ENCODE data around the gene CYP4B1. TPM values are rescaled to one million over a fixed set of nuclear protein-coding genes. Genes with fewer than 3 reads are reported as not detected.

The CYP4B1 gene
- total RNA-seq, 1 experiment from 2014 or later, result not detected

DNA sequence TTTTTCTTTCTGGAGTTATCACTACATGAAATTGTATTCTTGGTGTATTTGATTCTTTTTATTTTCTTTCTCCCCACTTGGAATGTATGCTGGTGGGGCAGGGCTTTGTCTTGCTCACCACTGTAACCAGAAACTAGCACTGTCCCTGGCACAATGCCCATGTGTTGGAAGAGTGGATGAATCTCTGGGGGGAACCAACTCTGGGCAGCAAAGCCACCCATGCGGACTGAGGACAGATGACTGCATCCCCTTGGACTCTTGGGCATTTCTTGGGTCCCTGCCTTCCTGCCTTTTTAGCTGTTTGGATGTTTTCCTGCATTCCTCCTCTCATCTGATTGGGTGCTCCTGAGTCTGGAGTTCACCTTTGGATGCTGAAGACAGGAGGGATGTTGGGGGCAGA is 6.1 kb downstream of the CYP4B1 start:
- H3K4me1 ChIP-seq, result no peaks in the 10 kb centered on the region
- H3K27me3 ChIP-seq, result no peaks in the 10 kb centered on the region
- no peak for DNase-seq
- H3K36me3 ChIP-seq, result no peaks in the 10 kb centered on the region
- no peak overlapping the region for H3K27ac ChIP-seq
- H3K4me3 ChIP-seq, result no peak overlapping the region
- H3K9me3 ChIP-seq (replicated peaks), result no peaks in the 10 kb centered on the region

GRCh38 chr1:46805755-46806154 is 6.9 kb downstream of the CYP4B1 start:
- Histone ChIP-seq H3K27ac (no peak overlapping the region), H3K4me1 (no peaks in the 10 kb centered on the region), H3K9me3 (replicated peaks) (no peaks in the 10 kb centered on the region), H3K4me3 (no peak overlapping the region), H3K27me3 (no peaks in the 10 kb centered on the region), H3K36me3 (no peaks in the 10 kb centered on the region)
- DNase-seq, result no peak

- Histone ChIP-seq H3K4me1 (no peaks in the 10 kb centered on the region), H3K27me3 (no peaks in the 10 kb centered on the region), H3K36me3 (no peaks in the 10 kb centered on the region), H3K9me3 (replicated peaks) (no peaks in the 10 kb centered on the region), H3K27ac (no peak overlapping the region), H3K4me3 (no peak overlapping the region)
- DNase-seq, result no peak
Measured at GRCh38 chr1:46806196-46807020, 7.6 kb downstream of the CYP4B1 start.

DNA sequence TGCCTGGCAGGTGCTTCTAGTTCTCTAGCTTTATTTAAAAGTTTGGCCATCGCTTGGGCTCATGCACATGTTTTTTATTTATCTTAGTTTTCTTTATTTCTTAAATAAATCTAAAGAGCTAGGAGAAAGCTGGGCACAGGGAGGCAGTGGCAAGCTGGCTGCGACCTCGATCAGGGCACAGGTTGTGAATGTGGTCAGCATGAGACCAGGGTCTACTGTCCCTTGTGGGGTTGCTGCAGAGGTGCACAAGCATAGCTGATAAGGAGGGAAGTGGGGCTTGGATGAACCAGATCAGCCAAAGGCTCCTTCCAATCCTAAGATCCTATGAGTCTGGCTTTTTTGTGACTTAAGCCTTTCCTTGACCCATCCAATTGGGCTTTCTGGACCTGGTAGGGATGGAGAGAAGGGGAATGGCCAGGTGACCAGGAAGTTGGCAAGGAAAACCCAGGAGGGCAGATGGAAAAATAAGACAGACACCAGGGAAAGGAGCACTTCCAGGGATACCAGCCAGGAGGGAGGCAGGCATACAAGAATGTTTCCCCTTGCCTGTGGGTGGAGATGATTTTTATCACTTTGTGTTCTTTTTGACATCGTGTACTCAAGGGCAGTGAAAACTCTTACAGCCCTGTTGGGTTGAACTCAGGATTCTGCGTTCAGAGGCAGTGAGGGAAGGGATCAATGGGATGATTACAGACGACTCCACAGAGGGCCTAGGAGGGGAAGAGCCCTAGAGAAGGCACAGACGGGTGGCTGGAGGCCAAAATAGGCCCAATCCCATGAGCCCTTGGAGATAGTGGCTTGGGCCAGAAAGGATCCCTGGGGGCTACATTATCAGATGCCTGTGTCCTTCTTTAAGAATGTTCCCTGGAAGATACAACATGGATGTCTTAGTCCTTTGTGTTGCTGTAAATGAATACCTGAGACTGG is 8.5 kb downstream of the CYP4B1 start:
- H3K4me3 ChIP-seq, result no peak overlapping the region
- no peak for DNase-seq

DNA sequence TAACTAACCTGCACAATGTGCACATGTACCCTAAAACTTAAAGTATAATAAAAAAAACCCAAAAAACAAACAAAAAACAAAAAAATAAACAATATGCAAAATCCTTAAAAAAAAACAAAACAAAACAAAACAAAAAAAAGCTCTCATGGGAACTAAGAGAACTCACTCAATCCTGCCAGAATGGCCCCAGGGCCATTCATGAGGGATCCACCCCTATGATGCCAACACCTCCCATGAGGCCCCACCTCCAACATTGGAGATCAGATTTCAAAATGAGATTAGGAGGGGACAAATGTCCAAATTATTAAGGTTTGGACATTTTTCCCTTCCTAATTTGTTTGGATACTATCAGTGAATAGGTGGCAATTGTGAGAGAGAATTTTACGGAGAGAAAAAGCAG is 10.2 kb downstream of the CYP4B1 start:
- DNase-seq, result no peak
- H3K4me1 ChIP-seq, result no peaks in the 10 kb centered on the region
- no peak overlapping the region for H3K4me3 ChIP-seq
- no peaks in the 10 kb centered on the region for H3K36me3 ChIP-seq
- no peaks in the 10 kb centered on the region for H3K27me3 ChIP-seq
- no peaks in the 10 kb centered on the region for H3K9me3 ChIP-seq (replicated peaks)
- no peak overlapping the region for H3K27ac ChIP-seq

More for the DNA sequence above, 8.5 kb downstream of the CYP4B1 start:
- H3K4me1 ChIP-seq, result no peaks in the 10 kb centered on the region
- no peak overlapping the region for H3K27ac ChIP-seq
- H3K36me3 ChIP-seq, result no peaks in the 10 kb centered on the region
- H3K9me3 ChIP-seq (replicated peaks), result no peaks in the 10 kb centered on the region
- H3K27me3 ChIP-seq, result no peaks in the 10 kb centered on the region

GRCh38 chr1:46809904-46810303 is 11.1 kb downstream of the CYP4B1 start:
- H3K4me1 ChIP-seq, result no peaks in the 10 kb centered on the region
- no peaks in the 10 kb centered on the region for H3K9me3 ChIP-seq (replicated peaks)
- no peaks in the 10 kb centered on the region for H3K27me3 ChIP-seq
- H3K27ac ChIP-seq, result no peak overlapping the region
- no peak for DNase-seq
- no peaks in the 10 kb centered on the region for H3K36me3 ChIP-seq
- H3K4me3 ChIP-seq, result no peak overlapping the region

DNA sequence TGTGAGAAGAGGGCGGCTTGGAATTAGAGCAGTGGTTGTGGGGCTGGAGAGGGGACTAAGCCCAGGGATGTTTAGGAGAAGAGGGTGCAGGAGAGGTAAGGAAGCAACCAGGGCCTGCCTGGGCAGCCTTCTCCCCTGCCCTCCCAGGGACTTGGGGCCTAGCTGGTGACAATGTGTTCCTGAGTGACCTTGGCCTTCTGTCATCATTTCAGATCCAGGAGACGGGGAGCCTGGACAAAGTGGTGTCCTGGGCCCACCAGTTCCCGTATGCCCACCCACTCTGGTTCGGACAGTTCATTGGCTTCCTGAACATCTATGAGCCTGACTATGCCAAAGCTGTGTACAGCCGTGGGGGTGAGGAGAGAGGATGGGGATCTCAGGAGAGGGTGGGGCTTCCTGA is 11.8 kb downstream of the CYP4B1 start:
- H3K36me3 ChIP-seq, result no peaks in the 10 kb centered on the region
- DNase-seq, result no peak
- H3K27ac ChIP-seq, result no peak overlapping the region
- H3K9me3 ChIP-seq (replicated peaks), result no peaks in the 10 kb centered on the region
- no peak overlapping the region for H3K4me3 ChIP-seq
- no peaks in the 10 kb centered on the region for H3K27me3 ChIP-seq
- no peaks in the 10 kb centered on the region for H3K4me1 ChIP-seq

GRCh38 chr1:46811053-46811452 is 12.2 kb downstream of the CYP4B1 start:
- no peak for DNase-seq
- Histone ChIP-seq H3K36me3 (no peaks in the 10 kb centered on the region), H3K4me3 (no peak overlapping the region), H3K27me3 (no peaks in the 10 kb centered on the region), H3K27ac (no peak overlapping the region), H3K9me3 (replicated peaks) (no peaks in the 10 kb centered on the region), H3K4me1 (no peaks in the 10 kb centered on the region)

DNA sequence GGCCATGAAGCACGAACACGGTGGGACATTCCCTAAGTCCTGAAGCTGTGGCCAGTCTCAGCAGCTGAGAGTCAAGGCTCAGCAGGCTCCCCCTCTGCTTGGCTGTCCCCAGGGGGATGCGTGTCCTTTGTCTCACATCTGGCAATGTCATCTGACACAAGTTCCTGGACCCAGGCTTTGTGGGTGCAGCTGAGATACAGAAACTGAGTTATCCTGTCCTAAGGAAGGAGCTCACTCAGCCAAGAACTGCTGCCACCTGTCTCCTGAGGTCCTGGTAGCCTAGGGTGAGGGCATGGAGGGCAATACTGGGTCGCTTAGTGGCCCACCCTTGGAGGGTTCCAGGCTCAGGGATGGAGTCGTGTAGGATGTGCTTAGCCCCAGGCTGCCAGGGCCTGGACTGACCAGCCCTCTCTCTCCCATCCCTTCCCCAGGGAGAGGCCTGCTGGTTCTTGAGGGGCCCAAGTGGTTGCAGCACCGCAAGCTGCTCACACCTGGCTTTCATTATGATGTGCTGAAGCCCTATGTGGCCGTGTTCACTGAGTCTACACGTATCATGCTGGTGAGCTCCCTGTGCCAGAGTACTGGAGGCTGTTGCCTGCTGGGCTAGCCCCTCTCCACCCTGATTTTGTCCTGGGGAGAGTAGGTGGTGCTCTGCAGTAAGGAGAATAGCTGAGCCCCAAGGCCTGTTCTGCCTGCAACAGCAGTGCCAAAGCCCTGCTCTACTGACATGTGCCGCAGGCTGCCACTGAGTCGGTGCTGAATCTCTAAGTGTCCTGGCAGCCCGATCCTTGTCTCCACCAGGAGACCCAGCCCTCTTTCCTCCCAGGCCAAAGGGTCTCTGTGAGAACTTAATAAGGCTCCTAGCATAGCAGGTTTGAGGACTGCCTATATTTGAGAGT is 13.5 kb downstream of the CYP4B1 start:
- Histone ChIP-seq H3K9me3 (replicated peaks) (no peaks in the 10 kb centered on the region), H3K4me1 (no peaks in the 10 kb centered on the region)
- DNase-seq, result no peak

DNA sequence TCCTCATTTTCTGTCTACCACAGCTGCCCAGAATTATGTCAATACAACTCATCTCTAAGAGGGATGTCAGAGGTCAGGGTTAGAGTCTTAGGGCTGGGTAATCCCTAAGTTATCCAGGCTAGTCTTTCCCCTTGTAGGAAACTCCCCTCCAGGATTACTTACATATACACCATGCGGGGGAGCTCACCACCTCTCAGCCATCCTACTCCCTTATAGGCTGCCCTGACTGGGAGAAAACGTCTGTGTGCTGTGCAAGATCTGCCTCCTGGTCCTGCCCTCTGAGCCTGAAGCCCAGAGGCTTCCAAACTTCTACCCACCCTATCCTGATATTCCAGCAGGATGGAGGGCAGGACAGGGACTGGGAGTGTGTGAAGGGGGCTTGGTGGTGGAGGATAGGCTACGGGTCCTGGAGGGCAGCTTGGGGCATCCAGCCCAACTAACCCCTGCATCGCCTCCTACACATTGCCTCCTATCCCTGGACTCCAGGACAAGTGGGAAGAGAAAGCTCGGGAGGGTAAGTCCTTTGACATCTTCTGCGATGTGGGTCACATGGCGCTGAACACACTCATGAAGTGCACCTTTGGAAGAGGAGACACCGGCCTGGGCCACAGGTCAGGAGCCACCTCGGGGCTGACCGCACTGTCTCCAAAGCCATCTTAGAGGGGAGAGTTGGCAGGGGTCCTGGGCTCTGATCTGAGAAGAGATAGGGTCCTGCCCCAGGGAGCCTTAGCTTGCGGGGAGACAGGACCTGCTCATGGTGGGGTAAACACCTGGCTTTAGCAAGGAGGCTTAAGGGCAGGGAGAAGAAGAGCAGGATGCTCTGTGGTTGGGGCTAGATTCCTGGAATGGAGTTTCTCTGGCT is 14.4 kb downstream of the CYP4B1 start:
- Histone ChIP-seq H3K4me1 (no peaks in the 10 kb centered on the region), H3K27me3 (no peaks in the 10 kb centered on the region), H3K36me3 (no peaks in the 10 kb centered on the region), H3K9me3 (replicated peaks) (no peaks in the 10 kb centered on the region), H3K4me3 (no peak overlapping the region), H3K27ac (no peak overlapping the region)
- no peak for DNase-seq

More for the DNA sequence above, 13.5 kb downstream of the CYP4B1 start:
- Histone ChIP-seq H3K4me3 (no peak overlapping the region), H3K27ac (no peak overlapping the region), H3K36me3 (no peaks in the 10 kb centered on the region), H3K27me3 (no peaks in the 10 kb centered on the region)

DNA sequence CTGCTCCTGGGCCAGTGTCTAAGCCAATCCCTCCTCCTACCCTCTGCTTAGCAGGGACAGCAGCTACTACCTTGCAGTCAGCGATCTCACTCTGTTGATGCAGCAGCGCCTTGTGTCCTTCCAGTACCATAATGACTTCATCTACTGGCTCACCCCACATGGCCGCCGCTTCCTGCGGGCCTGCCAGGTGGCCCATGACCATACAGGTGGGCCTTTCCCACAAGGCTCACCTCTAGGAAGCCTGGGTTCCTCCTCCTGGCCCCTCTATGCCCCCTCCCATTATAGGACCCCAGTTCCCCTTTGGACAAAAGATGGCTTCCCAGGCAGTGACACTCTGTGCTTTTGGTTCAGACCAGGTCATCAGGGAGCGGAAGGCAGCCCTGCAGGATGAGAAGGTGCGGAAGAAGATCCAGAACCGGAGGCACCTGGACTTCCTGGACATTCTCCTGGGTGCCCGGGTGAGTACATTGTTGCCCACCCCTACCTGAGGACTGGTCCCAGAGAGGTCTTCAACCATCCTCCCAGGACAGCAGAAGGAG is 15.1 kb downstream of the CYP4B1 start:
- Histone ChIP-seq H3K9me3 (replicated peaks) (no peaks in the 10 kb centered on the region), H3K27ac (no peak overlapping the region), H3K36me3 (no peaks in the 10 kb centered on the region), H3K4me1 (no peaks in the 10 kb centered on the region), H3K27me3 (no peaks in the 10 kb centered on the region), H3K4me3 (no peak overlapping the region)
- no peak for DNase-seq

GRCh38 chr1:46815133-46815532 is 16.3 kb downstream of the CYP4B1 start:
- DNase-seq, result no peak
- H3K4me1 ChIP-seq, result no peaks in the 10 kb centered on the region
- no peaks in the 10 kb centered on the region for H3K36me3 ChIP-seq
- no peaks in the 10 kb centered on the region for H3K9me3 ChIP-seq (replicated peaks)
- H3K4me3 ChIP-seq, result no peak overlapping the region
- H3K27me3 ChIP-seq, result no peaks in the 10 kb centered on the region
- no peak overlapping the region for H3K27ac ChIP-seq

GRCh38 chr1:46816930-46817329 is 18.1 kb downstream of the CYP4B1 start:
- no peaks in the 10 kb centered on the region for H3K36me3 ChIP-seq
- H3K9me3 ChIP-seq (replicated peaks), result 0 out of 2 replicates have a peak, but pooled peaks cover 4% of the 10 kb centered on the region
- no peaks in the 10 kb centered on the region for H3K27me3 ChIP-seq
- H3K4me1 ChIP-seq, result no peaks in the 10 kb centered on the region
- H3K27ac ChIP-seq, result no peak overlapping the region
- no peak for DNase-seq
- H3K4me3 ChIP-seq, result no peak overlapping the region
